ENCODE measurements around the gene ABTB2. TPM values are rescaled to one million over a fixed set of nuclear protein-coding genes. Genes with fewer than 3 reads are reported as not detected.

The ABTB2 gene
- polyA plus RNA-seq, 1 donor from 2014 or later, result 0.68 TPM

- Histone ChIP-seq H4K20me1 (ENCODE audit: insufficient read depth) (no peaks in the 10 kb centered on the region), H3K36me3 (ENCODE audit: insufficient read depth, low read length) (no peaks in the 10 kb centered on the region), H3K4me2 (ENCODE audit: low read length) (no peak overlapping the region), H3K9me2 (ENCODE audit: insufficient read depth, low read length) (no peaks in the 10 kb centered on the region), H3K4me3 (ENCODE audit: low read length) (no peak overlapping the region), H3K9me3 (ENCODE audit: low read length) (no peaks in the 10 kb centered on the region), H3K9ac (ENCODE audit: low read length) (no peak overlapping the region), H3K27ac (ENCODE audit: low read length) (no peak overlapping the region), H2AFZ (ENCODE audit: low read depth, low read length) (no peak overlapping the region), H3F3A (ENCODE audit: insufficient read depth, low read length, poor library complexity, severe bottlenecking) (no peaks in the 10 kb centered on the region), H3K27me3 (ENCODE audit: insufficient read depth, low read depth, low read length) (no peaks in the 10 kb centered on the region), H3K79me2 (replicated peaks; ENCODE audit: insufficient read depth, low read length) (no peaks in the 10 kb centered on the region)
- TF ChIP-seq TAF1 (IDR thresholded peaks at IDR 0.05; ENCODE audit: low read depth), result no peak
Observed at GRCh38 chr11:34255101-34255500, 102.7 kb downstream of the ABTB2 start.

GRCh38 chr11:34254011-34254410, 103.8 kb downstream of the ABTB2 start:
- Histone ChIP-seq H3K9ac (ENCODE audit: low read length) (no peak overlapping the region), H3K9me2 (ENCODE audit: insufficient read depth, low read length) (no peaks in the 10 kb centered on the region), H3K27me3 (ENCODE audit: insufficient read depth, low read depth, low read length) (no peaks in the 10 kb centered on the region), H3K4me2 (ENCODE audit: low read length) (no peak overlapping the region), H3K4me3 (ENCODE audit: low read length) (no peak overlapping the region), H3K9me3 (ENCODE audit: low read length) (no peaks in the 10 kb centered on the region), H3F3A (ENCODE audit: insufficient read depth, low read length, poor library complexity, severe bottlenecking) (no peaks in the 10 kb centered on the region), H3K79me2 (replicated peaks; ENCODE audit: insufficient read depth, low read length) (no peaks in the 10 kb centered on the region), H3K36me3 (ENCODE audit: insufficient read depth, low read length) (no peaks in the 10 kb centered on the region), H4K20me1 (ENCODE audit: insufficient read depth) (no peaks in the 10 kb centered on the region), H2AFZ (ENCODE audit: low read depth, low read length) (no peak overlapping the region), H3K27ac (ENCODE audit: low read length) (no peak overlapping the region)
- TF ChIP-seq SMC3 (conservative IDR thresholded peaks at IDR 0.05; ENCODE audit: poor library complexity), result no peak
- no peak for TF ChIP-seq RAD21 (conservative IDR thresholded peaks at IDR 0.05)
- no peak for TF ChIP-seq EP300 (conservative IDR thresholded peaks at IDR 0.05; ENCODE audit: poor library complexity, severe bottlenecking)
- no peak for TF ChIP-seq MXI1 (conservative IDR thresholded peaks at IDR 0.05; ENCODE audit: poor library complexity, severe bottlenecking)
- no peak for TF ChIP-seq EZH2 (IDR thresholded peaks at IDR 0.05; ENCODE audit: borderline replicate concordance, insufficient read depth, low read length, poor library complexity, severe bottlenecking)
- no peak for TF ChIP-seq POLR2AphosphoS5 (IDR thresholded peaks at IDR 0.05)
- no peak for TF ChIP-seq CTCF (IDR thresholded peaks at IDR 0.05; ENCODE audit: poor library complexity, severe bottlenecking)

DNA sequence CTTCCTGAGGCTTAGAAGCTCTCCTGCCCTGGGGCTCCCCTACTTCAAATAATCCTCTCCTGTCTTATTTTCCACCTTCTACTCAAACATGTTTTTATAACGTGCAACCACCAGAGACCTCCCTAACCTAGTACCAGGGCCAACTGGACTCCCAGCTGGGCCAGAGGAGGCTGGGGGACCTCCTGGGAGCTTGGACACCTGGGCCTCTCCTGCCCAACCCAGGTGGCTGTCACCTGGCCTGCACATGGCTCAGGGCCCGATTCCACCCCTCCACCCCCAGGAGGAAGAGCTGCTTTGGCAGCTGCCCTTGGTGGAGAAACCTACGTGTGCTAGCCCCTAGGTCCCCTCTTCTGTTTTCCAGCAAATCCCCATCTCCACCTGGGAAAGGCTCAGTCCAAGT, 105.2 kb downstream of the ABTB2 start:
- Histone ChIP-seq H3K4me2 (ENCODE audit: low read length) (no peak overlapping the region), H3K9ac (ENCODE audit: low read length) (no peak overlapping the region), H3K9me3 (ENCODE audit: low read length) (no peaks in the 10 kb centered on the region), H3K27me3 (ENCODE audit: insufficient read depth, low read depth, low read length) (no peaks in the 10 kb centered on the region), H3K4me3 (ENCODE audit: low read length) (no peak overlapping the region), H3K79me2 (replicated peaks; ENCODE audit: insufficient read depth, low read length) (no peaks in the 10 kb centered on the region), H3K27ac (ENCODE audit: low read length) (no peak overlapping the region), H2AFZ (ENCODE audit: low read depth, low read length) (no peak overlapping the region), H3K36me3 (ENCODE audit: insufficient read depth, low read length) (no peaks in the 10 kb centered on the region), H4K20me1 (ENCODE audit: insufficient read depth) (no peaks in the 10 kb centered on the region), H3K9me2 (ENCODE audit: insufficient read depth, low read length) (no peaks in the 10 kb centered on the region), H3F3A (ENCODE audit: insufficient read depth, low read length, poor library complexity, severe bottlenecking) (no peaks in the 10 kb centered on the region)
- TF ChIP-seq EZH2 (IDR thresholded peaks at IDR 0.05; ENCODE audit: borderline replicate concordance, insufficient read depth, low read length, poor library complexity, severe bottlenecking) (no peak), POLR2AphosphoS5 (IDR thresholded peaks at IDR 0.05) (no peak), TAF1 (IDR thresholded peaks at IDR 0.05; ENCODE audit: low read depth) (no peak), EP300 (conservative IDR thresholded peaks at IDR 0.05; ENCODE audit: poor library complexity, severe bottlenecking) (no peak), RAD21 (conservative IDR thresholded peaks at IDR 0.05) (no peak), MXI1 (conservative IDR thresholded peaks at IDR 0.05; ENCODE audit: poor library complexity, severe bottlenecking) (no peak), SMC3 (conservative IDR thresholded peaks at IDR 0.05; ENCODE audit: poor library complexity) (no peak), CTCF (IDR thresholded peaks at IDR 0.05; ENCODE audit: poor library complexity, severe bottlenecking) (no peak)
- TF ChIP-seq, protein P1, sequence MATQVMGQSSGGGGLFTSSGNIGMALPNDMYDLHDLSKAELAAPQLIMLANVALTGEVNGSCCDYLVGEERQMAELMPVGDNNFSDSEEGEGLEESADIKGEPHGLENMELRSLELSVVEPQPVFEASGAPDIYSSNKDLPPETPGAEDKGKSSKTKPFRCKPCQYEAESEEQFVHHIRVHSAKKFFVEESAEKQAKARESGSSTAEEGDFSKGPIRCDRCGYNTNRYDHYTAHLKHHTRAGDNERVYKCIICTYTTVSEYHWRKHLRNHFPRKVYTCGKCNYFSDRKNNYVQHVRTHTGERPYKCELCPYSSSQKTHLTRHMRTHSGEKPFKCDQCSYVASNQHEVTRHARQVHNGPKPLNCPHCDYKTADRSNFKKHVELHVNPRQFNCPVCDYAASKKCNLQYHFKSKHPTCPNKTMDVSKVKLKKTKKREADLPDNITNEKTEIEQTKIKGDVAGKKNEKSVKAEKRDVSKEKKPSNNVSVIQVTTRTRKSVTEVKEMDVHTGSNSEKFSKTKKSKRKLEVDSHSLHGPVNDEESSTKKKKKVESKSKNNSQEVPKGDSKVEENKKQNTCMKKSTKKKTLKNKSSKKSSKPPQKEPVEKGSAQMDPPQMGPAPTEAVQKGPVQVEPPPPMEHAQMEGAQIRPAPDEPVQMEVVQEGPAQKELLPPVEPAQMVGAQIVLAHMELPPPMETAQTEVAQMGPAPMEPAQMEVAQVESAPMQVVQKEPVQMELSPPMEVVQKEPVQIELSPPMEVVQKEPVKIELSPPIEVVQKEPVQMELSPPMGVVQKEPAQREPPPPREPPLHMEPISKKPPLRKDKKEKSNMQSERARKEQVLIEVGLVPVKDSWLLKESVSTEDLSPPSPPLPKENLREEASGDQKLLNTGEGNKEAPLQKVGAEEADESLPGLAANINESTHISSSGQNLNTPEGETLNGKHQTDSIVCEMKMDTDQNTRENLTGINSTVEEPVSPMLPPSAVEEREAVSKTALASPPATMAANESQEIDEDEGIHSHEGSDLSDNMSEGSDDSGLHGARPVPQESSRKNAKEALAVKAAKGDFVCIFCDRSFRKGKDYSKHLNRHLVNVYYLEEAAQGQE (IDR thresholded peaks at IDR 0.05; ENCODE audit: borderline replicate concordance), result no peak

All from neural cell (in vitro differentiated cells).